ENCODE data around the gene UXS1. TPM values are rescaled to one million over a fixed set of nuclear protein-coding genes. Genes with fewer than 3 reads are reported as not detected.

The UXS1 gene
- polyA plus RNA-seq, 1 of the 3 experiments (the other 2 are of a cell fraction): 55.9 TPM

DNA sequence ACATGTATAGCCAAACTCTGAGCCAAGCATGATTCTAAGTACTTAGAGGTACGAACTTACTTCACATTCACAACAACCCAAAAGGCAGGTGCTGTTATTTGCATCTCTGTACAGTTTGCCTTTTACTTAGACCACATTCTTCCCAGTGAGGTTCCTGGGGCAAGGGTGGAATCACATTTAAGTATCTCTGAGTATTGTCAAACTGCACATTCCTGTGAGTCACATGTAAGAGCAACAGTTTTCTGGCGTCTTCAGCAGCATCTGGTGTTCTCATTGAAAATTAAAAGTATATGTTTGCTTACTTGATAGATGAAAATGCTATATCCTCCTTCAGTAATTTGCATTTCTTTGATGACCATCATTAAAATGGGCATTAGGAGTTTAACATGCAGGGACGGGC lies 119.1 kb downstream of the UXS1 start:
- no peak overlapping the region for H3K4me3 ChIP-seq (ENCODE audit: low read depth in 2 of 2, low read length in 1 of 2)
- H3K27me3 ChIP-seq (ENCODE audit: insufficient read depth): no peaks in the 10 kb centered on the region
- ChIA-PET CTCF (no interaction called here), POLR2A (no interaction called here)
- H3K9ac ChIP-seq: no peak overlapping the region
- no peaks in the 10 kb centered on the region for H3K4me1 ChIP-seq (ENCODE audit: control insufficient read depth in 1 of 2, insufficient read depth in 2 of 2, low read depth in 1 of 2, low read length in 1 of 2)
- DNase-seq: no peak
- no peaks in the 10 kb centered on the region for H3K79me2 ChIP-seq (ENCODE audit: insufficient read depth)
- no peaks in the 10 kb centered on the region for H3K9me3 ChIP-seq
- H3K9me2 ChIP-seq: no peaks in the 10 kb centered on the region
- H3F3A ChIP-seq (replicated peaks; ENCODE audit: insufficient read depth): no peaks in the 10 kb centered on the region
- no peak overlapping the region for H3K4me2 ChIP-seq
- WGBS (ENCODE audit: low lambda C conversion rate): 30% methylated on average over 3 of the region's 3 CpGs
- H3K36me3 ChIP-seq (replicated peaks in 1 of 2; ENCODE audit: control insufficient read depth in 1 of 2, insufficient read depth in 2 of 2, low read length in 1 of 2): no peaks in the 10 kb centered on the region
- TF ChIP-seq FOSL2 (IDR thresholded peaks at IDR 0.05; ENCODE audit: borderline replicate concordance, low read depth) (no peak), TAF1 (IDR thresholded peaks at IDR 0.05; ENCODE audit: borderline replicate concordance, low read depth, low read length) (no peak), CTCF (IDR thresholded peaks at IDR 0.05) (no peak), POLR2AphosphoS5 (IDR thresholded peaks at IDR 0.05; ENCODE audit: low read depth, low read length) (no peak), NFIC (IDR thresholded peaks at IDR 0.05; ENCODE audit: borderline replicate concordance) (no peak), CHD2 (IDR thresholded peaks at IDR 0.05; ENCODE audit: low read length, partially characterized antibody) (no peak), RXRA (IDR thresholded peaks at IDR 0.05; ENCODE audit: borderline replicate concordance, low read depth) (no peak), FOXJ3 (CRISPR knock-in tag; IDR thresholded peaks at IDR 0.05) (no peak), FOXM1 (IDR thresholded peaks at IDR 0.05; ENCODE audit: low read depth) (no peak)
- TF ChIP-seq, protein P1, sequence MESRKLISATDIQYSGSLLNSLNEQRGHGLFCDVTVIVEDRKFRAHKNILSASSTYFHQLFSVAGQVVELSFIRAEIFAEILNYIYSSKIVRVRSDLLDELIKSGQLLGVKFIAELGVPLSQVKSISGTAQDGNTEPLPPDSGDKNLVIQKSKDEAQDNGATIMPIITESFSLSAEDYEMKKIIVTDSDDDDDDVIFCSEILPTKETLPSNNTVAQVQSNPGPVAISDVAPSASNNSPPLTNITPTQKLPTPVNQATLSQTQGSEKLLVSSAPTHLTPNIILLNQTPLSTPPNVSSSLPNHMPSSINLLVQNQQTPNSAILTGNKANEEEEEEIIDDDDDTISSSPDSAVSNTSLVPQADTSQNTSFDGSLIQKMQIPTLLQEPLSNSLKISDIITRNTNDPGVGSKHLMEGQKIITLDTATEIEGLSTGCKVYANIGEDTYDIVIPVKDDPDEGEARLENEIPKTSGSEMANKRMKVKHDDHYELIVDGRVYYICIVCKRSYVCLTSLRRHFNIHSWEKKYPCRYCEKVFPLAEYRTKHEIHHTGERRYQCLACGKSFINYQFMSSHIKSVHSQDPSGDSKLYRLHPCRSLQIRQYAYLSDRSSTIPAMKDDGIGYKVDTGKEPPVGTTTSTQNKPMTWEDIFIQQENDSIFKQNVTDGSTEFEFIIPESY (IDR thresholded peaks at IDR 0.05; ENCODE audit: borderline replicate concordance, low read depth): no peak
- TF ChIP-seq, protein P2, sequence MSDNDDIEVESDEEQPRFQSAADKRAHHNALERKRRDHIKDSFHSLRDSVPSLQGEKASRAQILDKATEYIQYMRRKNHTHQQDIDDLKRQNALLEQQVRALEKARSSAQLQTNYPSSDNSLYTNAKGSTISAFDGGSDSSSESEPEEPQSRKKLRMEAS (IDR thresholded peaks at IDR 0.05; ENCODE audit: low read depth): no peak
- H2AFZ ChIP-seq (ENCODE audit: low read depth): no peak overlapping the region
- no peaks in the 10 kb centered on the region for H4K20me1 ChIP-seq (ENCODE audit: insufficient read depth)
- H3K27ac ChIP-seq (ENCODE audit: low read depth in 2 of 2, low read length in 1 of 2): no peak overlapping the region

- Histone ChIP-seq H4K20me1 (ENCODE audit: insufficient read depth) (no peaks in the 10 kb centered on the region), H3K4me1 (ENCODE audit: control insufficient read depth in 1 of 2, insufficient read depth in 2 of 2, low read depth in 1 of 2, low read length in 1 of 2) (no peaks in the 10 kb centered on the region), H3K36me3 (replicated peaks in 1 of 2; ENCODE audit: control insufficient read depth in 1 of 2, insufficient read depth in 2 of 2, low read length in 1 of 2) (no peaks in the 10 kb centered on the region), H3K4me3 (ENCODE audit: low read depth in 2 of 2, low read length in 1 of 2) (no peak overlapping the region), H3K79me2 (ENCODE audit: insufficient read depth) (no peaks in the 10 kb centered on the region), H3F3A (replicated peaks; ENCODE audit: insufficient read depth) (no peaks in the 10 kb centered on the region), H3K9me2 (no peaks in the 10 kb centered on the region), H3K9me3 (no peaks in the 10 kb centered on the region), H3K9ac (no peak overlapping the region), H3K4me2 (no peak overlapping the region), H3K27ac (ENCODE audit: low read depth in 2 of 2, low read length in 1 of 2) (no peak overlapping the region), H3K27me3 (ENCODE audit: insufficient read depth) (no peaks in the 10 kb centered on the region; the same call in 1 of the 2 replicates), H2AFZ (ENCODE audit: low read depth) (no peak overlapping the region)
- POLR2A ChIA-PET: no interaction called here
- CTCF ChIA-PET: no interaction called here
- DNase-seq: no peak
- TF ChIP-seq, protein P2 (IDR thresholded peaks at IDR 0.05; ENCODE audit: low read depth): no peak
- TF ChIP-seq ELF1 (IDR thresholded peaks at IDR 0.05) (no peak), SMC3 (IDR thresholded peaks at IDR 0.05; ENCODE audit: low read depth, low read length) (no peak), TEAD4 (IDR thresholded peaks at IDR 0.05; ENCODE audit: borderline replicate concordance, insufficient read depth) (no peak), CTCF (IDR thresholded peaks at IDR 0.05) (no peak), NRF1 (IDR thresholded peaks at IDR 0.05; ENCODE audit: low read depth, low read length) (no peak)
- TF ChIP-seq, protein P3, sequence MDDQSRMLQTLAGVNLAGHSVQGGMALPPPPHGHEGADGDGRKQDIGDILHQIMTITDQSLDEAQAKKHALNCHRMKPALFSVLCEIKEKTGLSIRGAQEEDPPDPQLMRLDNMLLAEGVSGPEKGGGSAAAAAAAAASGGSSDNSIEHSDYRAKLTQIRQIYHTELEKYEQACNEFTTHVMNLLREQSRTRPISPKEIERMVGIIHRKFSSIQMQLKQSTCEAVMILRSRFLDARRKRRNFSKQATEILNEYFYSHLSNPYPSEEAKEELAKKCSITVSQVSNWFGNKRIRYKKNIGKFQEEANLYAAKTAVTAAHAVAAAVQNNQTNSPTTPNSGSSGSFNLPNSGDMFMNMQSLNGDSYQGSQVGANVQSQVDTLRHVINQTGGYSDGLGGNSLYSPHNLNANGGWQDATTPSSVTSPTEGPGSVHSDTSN (IDR thresholded peaks at IDR 0.05): no peak
- TF ChIP-seq, protein P1 (IDR thresholded peaks at IDR 0.05; ENCODE audit: borderline replicate concordance, low read depth): no peak
- WGBS (ENCODE audit: low lambda C conversion rate): 68% methylated on average over 15 of the region's 17 CpGs
Observed at GRCh38 chr2:106073678-106074406, 120.3 kb downstream of the UXS1 start.
